ENCODE results near the gene LGR5.

DNA sequence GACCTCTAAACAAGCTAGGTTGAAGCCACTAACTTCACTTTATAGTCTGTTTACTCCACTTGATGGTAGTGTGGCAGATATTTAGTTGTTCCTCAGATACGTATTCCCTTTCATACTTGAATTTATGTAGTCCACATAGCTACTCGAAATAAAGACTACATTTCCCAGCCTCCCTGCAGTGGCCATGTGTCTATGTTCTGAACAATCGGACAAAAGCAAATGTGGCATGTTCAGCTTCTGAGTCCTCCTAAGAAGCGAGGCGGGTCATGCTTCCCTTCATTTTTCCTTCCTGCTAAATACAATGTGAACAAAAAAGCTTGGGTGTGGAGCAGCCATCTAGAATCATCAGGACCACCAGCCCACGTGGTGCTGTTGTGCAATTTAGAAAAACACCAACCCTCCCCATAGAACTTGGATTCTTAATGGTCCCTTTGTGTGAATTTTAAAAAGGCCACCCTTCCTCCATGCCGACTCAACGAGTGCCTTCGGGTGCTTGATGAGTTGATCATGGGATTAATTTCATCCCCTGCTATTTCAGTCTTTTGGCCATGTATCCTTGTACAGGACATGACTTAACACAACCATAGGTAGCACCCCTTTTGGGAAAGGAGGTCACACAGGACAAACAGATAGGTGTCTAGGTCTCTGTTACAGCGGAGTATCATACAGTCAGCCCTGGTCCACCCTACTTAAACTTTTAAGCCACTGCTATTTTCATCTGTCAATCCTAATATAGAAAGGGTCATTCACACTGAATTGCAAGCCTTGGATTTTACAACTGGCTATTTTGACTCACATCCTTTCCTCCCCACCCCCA, 163.4 kb downstream of the LGR5 start:
- TF ChIP-seq, protein P1, sequence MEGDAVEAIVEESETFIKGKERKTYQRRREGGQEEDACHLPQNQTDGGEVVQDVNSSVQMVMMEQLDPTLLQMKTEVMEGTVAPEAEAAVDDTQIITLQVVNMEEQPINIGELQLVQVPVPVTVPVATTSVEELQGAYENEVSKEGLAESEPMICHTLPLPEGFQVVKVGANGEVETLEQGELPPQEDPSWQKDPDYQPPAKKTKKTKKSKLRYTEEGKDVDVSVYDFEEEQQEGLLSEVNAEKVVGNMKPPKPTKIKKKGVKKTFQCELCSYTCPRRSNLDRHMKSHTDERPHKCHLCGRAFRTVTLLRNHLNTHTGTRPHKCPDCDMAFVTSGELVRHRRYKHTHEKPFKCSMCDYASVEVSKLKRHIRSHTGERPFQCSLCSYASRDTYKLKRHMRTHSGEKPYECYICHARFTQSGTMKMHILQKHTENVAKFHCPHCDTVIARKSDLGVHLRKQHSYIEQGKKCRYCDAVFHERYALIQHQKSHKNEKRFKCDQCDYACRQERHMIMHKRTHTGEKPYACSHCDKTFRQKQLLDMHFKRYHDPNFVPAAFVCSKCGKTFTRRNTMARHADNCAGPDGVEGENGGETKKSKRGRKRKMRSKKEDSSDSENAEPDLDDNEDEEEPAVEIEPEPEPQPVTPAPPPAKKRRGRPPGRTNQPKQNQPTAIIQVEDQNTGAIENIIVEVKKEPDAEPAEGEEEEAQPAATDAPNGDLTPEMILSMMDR (IDR thresholded peaks at IDR 0.05), result no peak
- no peak for TF ChIP-seq POLR2A (IDR thresholded peaks at IDR 0.05)

All from Peyer's patch (tissue), 4 donors.